Activated T-cell treated with anti-CD3 and anti-CD28 coated beads for 24 hours (primary cell): ENCODE data around the gene PI16.

Experiments used
- DNase-seq: peaks from one replicate; pipeline ENCODE4 v3.0.0-alpha.2; 2020; ENCODE audit warnings: low read depth

Gene PI16

DNA sequence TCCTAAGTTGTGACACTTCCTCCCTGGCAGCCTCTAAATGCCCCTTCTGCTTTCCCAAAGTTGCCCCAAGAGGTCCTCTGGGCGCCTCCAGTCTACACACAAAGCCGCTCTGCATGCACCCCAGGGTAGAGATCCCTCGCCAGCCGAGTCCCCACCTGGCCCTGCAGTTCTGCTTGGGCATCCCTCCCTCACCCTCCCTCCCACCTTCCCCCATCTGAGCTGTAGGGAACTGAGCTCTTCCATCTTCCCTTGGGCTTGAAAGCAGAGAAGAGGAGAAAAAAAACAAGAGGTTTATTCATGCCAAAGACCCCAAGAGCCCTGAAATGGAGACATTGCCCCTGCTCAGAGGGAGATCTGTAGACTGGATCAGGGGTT is 45.2 kb downstream of the PI16 start:
- no peak for DNase-seq

DNA sequence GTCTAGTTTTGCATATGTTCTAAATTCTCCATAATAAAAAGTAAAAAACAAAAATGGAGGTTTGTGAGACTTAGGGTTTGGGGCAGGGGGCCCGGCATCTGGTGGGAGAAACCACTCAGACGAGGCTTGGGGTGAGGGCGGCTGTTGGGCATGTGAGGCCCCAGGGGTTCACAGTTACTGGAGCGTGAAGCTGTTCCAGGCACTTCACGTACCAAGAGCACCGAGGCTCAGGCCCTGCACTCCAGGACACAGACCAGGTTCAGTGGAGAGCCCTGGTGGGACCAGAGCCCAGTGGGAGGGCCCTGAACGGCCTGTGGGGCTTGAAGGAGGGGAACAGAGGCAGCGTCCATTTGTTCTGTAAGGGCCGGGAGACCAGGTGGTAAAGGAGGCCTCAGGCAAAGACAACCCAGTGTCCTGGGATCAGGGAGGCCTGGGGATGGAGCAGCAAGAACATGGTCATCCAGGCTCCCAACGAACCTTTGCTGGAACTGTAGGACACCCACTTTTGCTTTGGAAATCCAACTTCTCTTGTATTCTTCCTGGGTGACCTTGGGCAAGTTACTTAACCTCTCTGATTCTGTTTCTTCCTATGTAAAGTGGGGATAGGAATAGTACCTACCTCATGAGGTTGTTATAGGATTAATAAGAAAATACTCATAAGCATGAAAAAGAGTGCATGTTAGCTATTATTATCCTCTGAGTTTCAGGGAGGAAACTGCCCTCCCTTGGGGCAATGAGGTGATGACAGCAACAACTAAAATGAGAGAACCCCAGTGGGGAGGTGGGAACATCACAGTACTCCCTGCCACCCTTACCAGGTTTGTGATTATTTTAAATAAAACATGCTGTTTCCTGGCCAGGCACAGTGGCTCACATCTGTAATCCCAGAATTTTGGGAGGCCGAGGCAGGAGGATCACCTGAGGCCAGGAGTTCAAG is 49.8 kb downstream of the PI16 start:
- DNase-seq: no peak

GRCh38 chr6:37005061-37005810 is 50.7 kb downstream of the PI16 start, which contains the start of gene FGD2:
FGD2 (plus strand) TSS chr6:37005655; CDS start chr6:37005818, 163 bp downstream.
- no peak for DNase-seq

DNA sequence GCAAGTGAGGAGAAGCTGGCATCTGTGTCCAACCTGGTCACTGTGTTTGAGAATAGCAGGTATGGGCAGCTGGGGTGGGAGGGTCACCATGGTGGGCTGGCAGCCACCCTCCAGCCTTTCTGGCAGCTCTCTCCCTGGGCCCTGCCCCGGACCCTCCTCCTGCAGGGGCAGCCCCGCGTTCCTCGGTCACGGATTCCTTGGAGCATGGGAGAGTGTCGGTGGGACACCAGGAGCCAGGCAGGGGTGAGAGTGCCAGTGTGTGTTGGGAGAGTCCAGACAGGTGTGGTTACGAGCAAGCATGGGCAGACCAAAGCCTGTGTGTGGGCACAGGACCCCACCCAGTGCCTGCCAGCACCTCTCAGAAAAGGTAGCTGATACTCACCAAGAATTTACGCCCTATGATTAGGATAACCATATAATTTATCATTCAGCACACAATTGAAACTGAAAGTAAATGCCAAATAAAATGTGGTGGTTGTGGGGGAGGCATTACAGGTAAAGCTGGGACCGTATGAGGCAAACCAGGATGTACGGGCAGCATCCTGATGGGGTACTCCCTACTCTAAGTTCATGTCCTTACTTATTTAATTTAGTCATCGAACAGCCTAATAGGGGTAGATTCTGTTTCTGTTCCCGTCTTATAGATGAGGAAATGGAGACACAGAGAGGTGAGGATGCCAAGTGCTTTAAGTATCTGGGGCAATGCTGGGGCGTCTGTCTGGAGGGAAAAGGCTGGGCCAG is 51.5 kb downstream of the PI16 start:
- no peak for DNase-seq

GRCh38 chr6:37006793-37007339 is 52.3 kb downstream of the PI16 start:
- no peak for DNase-seq

DNA sequence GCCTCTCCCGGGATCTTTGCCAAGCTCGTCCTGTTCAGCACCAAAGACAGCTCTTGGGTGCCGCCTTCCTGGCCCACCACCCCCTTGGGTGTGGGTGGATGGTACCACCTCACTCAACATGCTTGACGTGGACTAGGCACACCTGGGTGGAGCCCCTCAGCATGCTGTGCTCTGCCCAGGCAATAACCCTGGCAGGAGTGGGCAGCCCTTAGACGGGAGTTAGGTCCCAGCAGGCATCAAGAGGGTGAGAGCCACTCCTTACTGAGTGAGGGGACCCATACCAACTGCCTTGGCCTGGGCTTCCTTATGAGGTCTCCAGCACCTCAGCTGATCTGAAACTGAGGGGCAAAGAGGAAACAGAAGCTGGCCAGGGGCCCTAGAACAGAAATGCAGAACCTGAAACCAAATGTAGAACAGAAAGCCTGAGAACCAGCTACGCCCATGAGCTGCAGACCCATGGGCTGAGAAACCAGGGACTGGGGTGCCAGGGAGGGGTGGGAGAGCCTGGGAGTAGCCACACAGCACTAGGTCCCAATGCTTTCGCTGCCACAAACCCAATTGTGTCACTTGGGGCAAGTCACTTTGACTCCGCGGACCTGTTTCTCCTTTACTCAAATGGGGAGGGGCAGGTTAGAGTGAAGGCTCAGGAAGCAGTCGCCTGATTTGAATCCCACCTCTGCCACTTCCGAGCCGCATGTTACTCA is 53.0 kb downstream of the PI16 start:
- no peak for DNase-seq

GRCh38 chr6:37008484-37009465 is 54.2 kb downstream of the PI16 start:
- no peak for DNase-seq

GRCh38 chr6:37010402-37010892 is 55.9 kb downstream of the PI16 start:
- no peak for DNase-seq

DNA sequence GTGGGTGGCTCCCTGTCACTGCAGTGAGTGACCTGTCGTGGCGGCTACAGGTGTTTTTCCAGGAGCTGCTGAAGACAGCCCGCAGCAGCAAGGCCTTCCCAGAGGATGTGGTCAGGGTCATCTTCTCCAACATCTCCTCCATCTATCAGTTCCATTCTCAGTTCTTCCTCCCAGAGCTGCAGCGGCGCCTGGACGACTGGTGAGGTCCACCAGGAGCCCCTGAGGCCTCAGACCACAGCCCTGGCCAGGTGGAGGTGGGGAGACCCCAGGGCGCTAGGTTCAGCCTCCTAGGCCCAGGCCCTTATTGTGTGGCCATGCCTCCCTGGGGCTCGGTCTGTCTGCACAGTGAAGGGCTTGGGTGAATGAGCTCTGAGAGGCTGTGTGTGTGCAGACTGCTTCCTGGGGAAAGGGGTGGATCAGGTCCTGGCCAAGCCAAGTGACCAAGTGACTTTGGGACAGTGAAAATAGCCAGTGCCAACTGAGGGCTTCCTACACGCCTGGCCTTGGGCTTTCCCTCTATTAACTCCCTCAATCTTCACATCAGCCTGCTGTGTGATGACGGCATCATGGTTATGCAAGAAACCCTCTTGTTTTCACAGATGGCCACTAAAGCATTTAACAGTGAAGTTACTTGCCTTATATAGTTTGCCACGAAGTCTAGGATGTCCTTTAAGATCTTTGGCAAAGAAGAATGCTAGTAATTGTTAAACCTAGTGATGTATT is 57.3 kb downstream of the PI16 start:
- DNase-seq: no peak

DNA sequence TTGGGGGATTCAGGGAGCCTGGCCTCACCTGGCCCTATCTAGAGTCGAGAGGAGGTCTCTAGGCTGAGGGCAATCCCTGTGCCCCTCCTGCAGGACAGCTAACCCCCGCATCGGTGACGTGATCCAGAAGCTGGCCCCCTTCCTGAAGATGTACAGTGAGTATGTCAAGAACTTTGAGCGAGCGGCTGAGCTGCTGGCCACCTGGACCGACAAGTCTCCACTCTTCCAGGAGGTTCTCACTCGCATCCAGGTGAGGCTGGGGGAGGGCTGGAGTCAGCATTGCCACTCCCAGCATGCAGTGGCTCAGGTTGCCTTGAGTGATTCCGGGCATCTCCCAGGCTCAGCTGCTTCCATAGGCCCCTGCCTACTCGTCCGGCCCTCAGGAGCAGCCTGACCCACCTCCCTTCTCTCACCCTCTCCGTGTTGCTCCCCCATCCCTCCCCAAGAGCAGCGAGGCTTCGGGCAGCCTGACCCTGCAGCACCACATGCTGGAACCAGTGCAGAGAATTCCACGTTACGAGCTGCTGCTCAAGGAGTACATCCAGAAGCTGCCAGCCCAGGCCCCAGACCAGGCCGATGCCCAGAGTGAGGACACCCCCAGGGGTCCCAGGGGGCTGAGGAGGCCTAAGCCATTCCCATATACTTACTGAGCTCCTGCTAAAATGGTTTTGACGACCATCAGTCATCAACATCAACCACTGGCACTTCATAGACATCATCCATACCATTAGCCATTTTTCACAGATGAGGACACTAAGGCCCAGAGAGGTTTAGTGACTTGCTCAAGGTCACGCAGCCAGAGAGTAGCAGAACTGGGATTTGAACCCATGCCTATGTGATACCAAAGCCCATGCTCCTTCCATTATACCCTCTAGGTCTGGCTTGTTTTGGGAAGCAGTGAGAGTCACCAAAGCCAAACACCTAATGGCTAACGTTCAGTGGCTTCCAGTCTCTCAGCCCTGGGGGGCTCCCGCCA is 59.3 kb downstream of the PI16 start:
- DNase-seq: no peak
